Limb (tissue), 2 donors: Measurements from ENCODE around the gene ENDOD1.
"Not testable (repeated sequence)": the region's sequence is repeated elsewhere in the genome, so short reads cannot be mapped to it uniquely, and the experiment has no call there.

Source experiments
- DNase-seq, 2 donors: peaks; one replicate each; pipeline ENCODE4 v3.0.0-alpha.2; 2016; ENCODE audit errors: extremely low spot score in 2 of 2

Gene ENDOD1, protein sequence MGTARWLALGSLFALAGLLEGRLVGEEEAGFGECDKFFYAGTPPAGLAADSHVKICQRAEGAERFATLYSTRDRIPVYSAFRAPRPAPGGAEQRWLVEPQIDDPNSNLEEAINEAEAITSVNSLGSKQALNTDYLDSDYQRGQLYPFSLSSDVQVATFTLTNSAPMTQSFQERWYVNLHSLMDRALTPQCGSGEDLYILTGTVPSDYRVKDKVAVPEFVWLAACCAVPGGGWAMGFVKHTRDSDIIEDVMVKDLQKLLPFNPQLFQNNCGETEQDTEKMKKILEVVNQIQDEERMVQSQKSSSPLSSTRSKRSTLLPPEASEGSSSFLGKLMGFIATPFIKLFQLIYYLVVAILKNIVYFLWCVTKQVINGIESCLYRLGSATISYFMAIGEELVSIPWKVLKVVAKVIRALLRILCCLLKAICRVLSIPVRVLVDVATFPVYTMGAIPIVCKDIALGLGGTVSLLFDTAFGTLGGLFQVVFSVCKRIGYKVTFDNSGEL

GRCh38 chr11:95089620-95090542 lies at the start of gene ENDOD1:
ENDOD1 (plus strand) TSS chr11:95089846; CDS start chr11:95089928, 82 bp downstream.
- peak; percentile 80 to 89 for DNase-seq

DNA sequence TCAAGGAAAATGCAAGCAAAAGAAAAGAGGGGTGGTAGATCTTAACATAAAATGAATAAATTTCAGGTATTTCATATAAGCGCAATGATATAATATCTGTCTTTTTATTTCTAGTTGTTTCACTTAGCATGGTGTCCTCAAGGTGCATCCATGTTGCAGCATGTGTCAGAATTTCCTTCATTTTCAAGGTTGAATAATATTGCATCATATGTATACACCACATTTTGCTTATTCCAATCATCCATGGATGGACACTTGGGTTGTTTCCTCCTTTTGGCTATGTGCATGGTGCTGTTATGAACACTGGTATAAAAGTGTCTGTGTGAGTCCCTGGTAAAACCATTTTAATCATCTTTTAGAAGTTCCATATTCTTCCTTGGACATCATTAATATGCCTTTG lies 47.4 kb upstream of the ENDOD1 start:
- DNase-seq, result no peak

- DNase-seq, result no peak
Observed at GRCh38 chr11:95042906-95043305, 46.7 kb upstream of the ENDOD1 start.

- no peak for DNase-seq
Observed at GRCh38 chr11:95044010-95044409, 45.6 kb upstream of the ENDOD1 start.

DNA sequence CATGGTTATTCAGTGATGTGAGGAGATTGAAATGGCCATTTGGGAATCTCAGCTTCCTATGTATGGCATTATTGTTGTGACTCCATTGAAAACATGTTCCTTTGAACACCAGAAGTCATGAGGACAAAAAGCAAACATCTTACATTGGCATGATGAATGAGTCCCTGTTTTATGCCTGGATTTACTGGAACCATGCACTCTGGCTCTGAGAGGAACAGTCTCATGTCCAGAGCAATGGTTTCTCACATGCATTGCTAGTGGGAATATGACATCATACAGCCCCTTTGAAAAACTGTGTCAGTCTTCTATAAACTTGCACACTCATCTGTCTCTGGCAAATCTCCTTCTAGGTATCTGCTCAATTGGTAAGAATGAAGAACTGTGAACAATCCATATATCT lies 43.8 kb upstream of the ENDOD1 start:
- no peak for DNase-seq

GRCh38 chr11:95049122-95049521 lies 40.5 kb upstream of the ENDOD1 start, which contains the start of gene KDM4F:
KDM4F (plus strand) TSS chr11:95049422.
- not testable (repeated sequence) for DNase-seq

- no peak for DNase-seq
Observed at GRCh38 chr11:95050595-95051202, 38.9 kb upstream of the ENDOD1 start.

DNA sequence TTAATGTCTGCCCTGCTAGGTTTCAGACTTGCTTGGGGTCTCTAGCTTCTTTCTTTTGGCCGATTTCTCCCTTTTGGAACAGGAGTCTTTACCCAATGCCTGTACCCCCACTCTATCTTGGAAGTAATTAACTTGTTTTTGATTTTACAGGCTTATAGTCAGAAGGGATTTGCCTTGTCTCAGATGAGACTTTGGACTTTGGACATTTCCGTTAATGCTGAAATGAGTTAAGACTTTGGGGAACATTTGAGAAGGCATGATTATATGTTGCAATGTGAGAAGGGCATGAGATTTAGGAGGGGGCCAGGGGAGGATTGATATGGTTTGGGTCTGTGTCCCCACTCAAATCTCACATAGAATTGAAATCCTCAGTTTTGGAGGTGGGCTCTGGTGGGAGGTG lies 35.3 kb upstream of the ENDOD1 start:
- no peak for DNase-seq

DNA sequence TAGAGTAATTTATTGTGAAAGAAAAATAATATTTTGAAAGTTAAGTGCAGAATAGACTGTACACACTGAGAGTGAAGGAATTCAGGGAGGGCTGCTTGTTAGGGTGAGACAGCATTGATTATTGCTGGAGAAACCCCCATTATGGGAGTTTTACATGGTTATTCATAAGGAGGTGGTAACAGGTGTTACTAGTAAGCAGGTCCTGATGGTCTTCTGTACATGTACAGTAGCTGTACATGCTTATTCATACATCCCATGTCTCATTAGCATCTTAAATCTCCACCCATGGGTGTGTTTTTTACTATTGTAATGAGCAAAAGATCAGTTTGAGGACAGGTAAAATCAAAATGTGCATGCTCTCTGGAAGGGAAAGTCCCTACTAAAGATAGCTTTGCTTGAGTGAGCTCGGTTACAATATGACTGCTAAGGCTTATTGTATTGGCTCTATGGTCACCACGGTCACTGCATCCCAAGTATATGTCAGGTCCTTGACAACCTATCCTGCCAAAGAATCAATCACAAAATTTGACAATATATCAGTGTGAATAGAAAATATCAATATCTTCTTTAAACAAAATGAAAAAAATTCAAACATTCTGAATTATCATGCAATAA lies 34.3 kb upstream of the ENDOD1 start:
- DNase-seq, result no peak

DNA sequence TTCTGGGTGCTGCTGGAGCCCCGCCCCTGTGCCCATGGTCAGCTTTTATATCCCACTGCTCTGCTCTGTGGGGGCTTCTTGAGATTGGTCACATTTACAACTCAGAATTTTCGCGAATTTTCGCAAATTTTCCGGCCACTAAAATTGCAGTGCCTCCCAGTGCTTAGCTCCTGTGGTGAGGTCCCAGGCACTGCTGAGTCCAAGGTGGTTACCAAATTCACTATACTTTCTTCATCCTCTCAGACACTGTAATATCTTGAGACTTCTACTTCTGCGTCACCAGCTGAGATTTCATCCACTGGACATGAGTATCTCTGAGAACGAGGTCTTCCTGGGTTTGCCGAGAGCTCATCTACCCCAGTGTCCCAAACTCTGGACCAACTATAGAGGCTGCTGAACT lies 31.7 kb upstream of the ENDOD1 start:
- DNase-seq, result no peak

DNA sequence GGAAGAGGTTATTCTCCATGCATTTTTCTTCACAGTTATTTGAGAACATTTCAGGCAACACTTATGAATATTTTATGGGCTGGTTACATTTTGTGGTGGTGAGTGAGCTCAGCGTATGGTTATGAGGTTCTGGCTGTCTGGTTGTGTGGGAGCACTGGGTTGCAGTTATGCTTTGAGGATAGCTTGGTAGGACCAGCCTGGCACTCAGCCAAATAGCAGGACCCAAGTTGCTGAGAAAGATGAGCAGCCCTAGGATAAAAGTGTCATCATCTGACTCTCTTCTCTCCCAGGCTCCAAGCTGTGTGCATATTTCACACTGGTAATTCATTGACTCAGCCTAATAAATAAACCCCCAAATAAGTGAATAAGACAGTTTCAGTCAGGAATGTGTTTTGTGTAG lies 31.0 kb upstream of the ENDOD1 start:
- no peak for DNase-seq

GRCh38 chr11:95059046-95059445 lies 30.6 kb upstream of the ENDOD1 start:
- DNase-seq, result no peak

GRCh38 chr11:95065336-95065735 lies 24.3 kb upstream of the ENDOD1 start:
- no peak for DNase-seq

DNA sequence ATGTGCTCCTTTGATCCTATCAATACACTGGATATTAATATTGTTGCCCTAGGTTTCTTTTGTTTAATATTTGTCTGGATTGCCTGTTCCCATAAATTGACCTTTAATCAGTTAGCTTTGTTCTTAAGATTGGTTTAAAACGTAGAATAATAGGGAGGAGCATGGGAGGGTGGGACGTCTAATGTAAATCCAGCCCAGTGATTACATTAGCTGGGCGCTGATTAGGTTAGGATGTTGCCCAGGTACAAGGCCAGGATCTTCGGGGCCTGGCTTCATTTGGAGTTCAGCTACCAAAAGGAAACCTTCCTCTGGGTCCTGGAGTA lies 23.0 kb upstream of the ENDOD1 start, which contains the start of gene SRSF8:
Gene SRSF8, plus strand, starts transcription at position 204 of the 323 bp plus-strand sequence. CDS start 308 bp downstream, outside the sequence.
- DNase-seq, result no peak

GRCh38 chr11:95067039-95067840 lies 22.4 kb upstream of the ENDOD1 start:
- peak; percentile 77 to 90 for DNase-seq

DNA sequence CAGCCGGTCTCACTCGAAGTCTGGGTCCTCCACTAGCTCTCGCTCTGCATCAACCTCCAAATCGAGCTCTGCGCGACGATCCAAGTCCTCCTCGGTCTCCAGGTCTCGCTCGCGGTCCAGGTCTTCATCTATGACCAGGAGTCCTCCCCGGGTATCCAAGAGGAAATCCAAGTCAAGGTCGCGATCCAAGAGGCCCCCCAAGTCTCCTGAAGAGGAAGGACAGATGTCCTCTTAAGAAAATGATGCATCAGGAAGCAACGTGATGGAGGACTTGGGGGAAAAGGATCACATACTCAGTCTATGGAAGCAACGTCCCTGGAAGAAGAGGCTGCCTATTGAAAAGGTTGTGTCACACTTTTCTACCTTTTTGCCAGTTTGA lies 21.8 kb upstream of the ENDOD1 start:
- DNase-seq, result no peak

- DNase-seq, result peak; percentile 73 to 83
Observed at GRCh38 chr11:95068549-95068948, 21.1 kb upstream of the ENDOD1 start.

DNA sequence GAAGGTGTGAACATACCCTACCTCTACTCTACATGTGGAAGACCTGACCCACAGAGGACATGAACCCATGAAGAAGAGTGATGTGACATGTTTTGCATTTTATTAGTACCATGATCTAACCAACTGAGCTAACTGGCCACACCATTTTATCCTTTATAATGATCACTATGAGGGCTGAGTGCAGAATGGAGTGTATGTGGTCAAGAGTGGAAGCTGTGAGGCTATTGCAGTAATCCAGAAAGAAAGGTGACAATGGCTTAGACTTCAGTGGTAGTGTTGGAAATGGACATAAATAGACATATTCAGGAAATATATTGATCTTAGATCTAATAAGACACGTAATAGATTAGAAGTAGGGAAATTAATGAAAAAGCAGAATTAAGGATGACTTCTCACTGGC lies 19.2 kb upstream of the ENDOD1 start:
- DNase-seq, result no peak

- DNase-seq, result no peak
Observed at GRCh38 chr11:95072948-95073347, 16.7 kb upstream of the ENDOD1 start.

DNA sequence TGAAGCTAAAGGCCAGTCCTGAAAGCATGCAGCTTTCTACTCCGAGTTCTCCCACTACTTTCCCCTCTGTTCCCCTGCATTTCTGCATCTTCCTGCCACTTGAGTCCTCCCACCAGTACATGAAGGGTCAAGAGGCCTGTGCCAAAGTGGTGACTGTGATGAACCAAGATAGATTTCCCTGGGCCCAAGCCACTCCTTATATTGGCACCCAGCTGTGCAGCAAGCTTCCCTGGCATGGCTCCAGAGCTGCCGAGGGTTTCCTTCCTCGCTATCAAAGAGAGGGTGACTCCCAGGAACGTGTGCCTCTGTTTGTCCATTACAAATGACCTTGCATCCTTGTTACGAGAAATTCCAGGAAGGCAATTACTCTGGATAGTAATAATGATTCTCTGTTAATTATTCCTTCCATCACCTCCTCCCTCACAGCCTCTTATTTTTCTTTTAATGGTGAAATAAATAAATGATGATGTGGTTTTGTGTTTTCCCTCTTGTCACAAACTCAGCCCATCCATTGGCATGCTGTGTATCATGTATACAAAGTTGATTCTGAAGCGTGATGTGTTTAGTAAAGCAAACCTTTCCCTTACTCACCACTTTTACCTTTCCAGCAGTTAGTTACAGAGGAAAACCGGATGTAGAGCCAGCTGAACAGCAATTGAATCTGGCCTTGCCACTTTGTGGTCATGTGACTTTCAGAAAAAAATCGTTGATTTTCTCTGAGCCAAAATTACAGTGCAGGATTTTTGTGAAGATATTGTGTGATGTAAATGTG lies 14.7 kb upstream of the ENDOD1 start:
- no peak for DNase-seq
